Measurements from ENCODE around the gene SESN3. TPM values are rescaled to one million over a fixed set of nuclear protein-coding genes. Genes with fewer than 3 reads are reported as not detected.

Gene SESN3
- total RNA-seq, 1 experiment from 2014 or later: 36.8 TPM

- H4K20me1 ChIP-seq (ENCODE audit: control insufficient read depth, insufficient read depth, insufficient read length): no peaks in the 10 kb centered on the region
- no peak overlapping the region for H3K4ac ChIP-seq (ENCODE audit: low read depth, low read length)
- H2BK120ac ChIP-seq (ENCODE audit: low read depth, low read length, poor library complexity, severe bottlenecking): no peak overlapping the region
- H2BK15ac ChIP-seq (ENCODE audit: low read depth, low read length): no peak overlapping the region
- H3K14ac ChIP-seq (ENCODE audit: insufficient read depth, low read length): no peak overlapping the region
- DNase-seq: no peak
- H2BK12ac ChIP-seq (ENCODE audit: insufficient read length, low read depth, low read length): no peak overlapping the region
- no peak overlapping the region for H3K27ac ChIP-seq (ENCODE audit: insufficient read length, low read depth, low read length)
- TF ChIP-seq CTCF (conservative IDR thresholded peaks at IDR 0.05): no peak
- no peaks in the 10 kb centered on the region for H3K79me2 ChIP-seq (ENCODE audit: insufficient read depth, low read length)
- H4K91ac ChIP-seq (ENCODE audit: insufficient read length, low read depth, low read length): no peak overlapping the region
- no peak overlapping the region for H3K9ac ChIP-seq (ENCODE audit: extremely low read depth, insufficient read length, low read length)
- no peak overlapping the region for H3T11ph ChIP-seq (ENCODE audit: low read length)
- no peaks in the 10 kb centered on the region for H3K27me3 ChIP-seq (ENCODE audit: insufficient read depth, low read length)
- no peak overlapping the region for H2BK5ac ChIP-seq (ENCODE audit: insufficient read length, low read length)
- H3K9me3 ChIP-seq (ENCODE audit: control insufficient read depth, low read depth, low read length): no peaks in the 10 kb centered on the region
- no peaks in the 10 kb centered on the region; the same call in 1 of the 2 replicates for H3K4me1 ChIP-seq (ENCODE audit: insufficient read depth, low read length)
- Mint-ChIP-seq H3K36me3 (ENCODE audit: insufficient read depth in 1 of 3, low read depth in 3 of 3) (no peaks in the 10 kb centered on the region), H3K4me1 (peaks cover 39 to 40% of the 10 kb centered on the region in 2 experiments), H3K27ac (no peak overlapping the region; a peak in 1 of 7 replicates), H3K27me3 (ENCODE audit: low read depth) (no peaks in the 10 kb centered on the region), H3K9me3 (no peaks in the 10 kb centered on the region; a peak in 1 of 5 replicates), H3K4me3 (no peak overlapping the region)
- H3K23ac ChIP-seq (ENCODE audit: insufficient read length, low read depth, low read length): no peak overlapping the region
- no CpG with 5 or more reads among the region's 5 CpGs for WGBS (ENCODE audit: extremely low coverage, insufficient read length, low lambda C conversion rate)
- no peak overlapping the region for H3K56ac ChIP-seq (ENCODE audit: insufficient read length, low read depth, low read length)
- H4K5ac ChIP-seq (ENCODE audit: insufficient read length, low read depth, low read length): no peak overlapping the region
- no peak overlapping the region for H2AK5ac ChIP-seq (ENCODE audit: insufficient read length, low read length)
- peak overlapping the region; percentile 48 for H2AFZ ChIP-seq (ENCODE audit: low read length)
- no peak overlapping the region for H3K4me2 ChIP-seq (ENCODE audit: insufficient read depth, insufficient read length, low read length)
- H3K18ac ChIP-seq (ENCODE audit: insufficient read length, low read depth, low read length): no peak overlapping the region
- H4K8ac ChIP-seq (replicated peaks; ENCODE audit: insufficient read length, low read depth, low read length): no peak overlapping the region
- H3K79me1 ChIP-seq (ENCODE audit: insufficient read depth, low read depth, low read length, poor library complexity, severe bottlenecking): no peaks in the 10 kb centered on the region
- no peak overlapping the region for H2BK20ac ChIP-seq (ENCODE audit: low read depth, low read length, poor library complexity, severe bottlenecking)
- H3K23me2 ChIP-seq (ENCODE audit: insufficient read length, low read depth, low read length, poor library complexity, severe bottlenecking): no peaks in the 10 kb centered on the region
Observed at GRCh38 chr11:95241681-95242081, 10.7 kb upstream of the SESN3 start.

Data from H9 (cell line).